Sigmoid colon (tissue), 4 donors: ENCODE data around the gene ZNF219.

Experiments used
- POLR2A ChIP-seq, 2 donors: fragments of 450-650 bp; IDR thresholded peaks; one replicate each; pipeline ENCODE4 v1.6.1; 2016; ENCODE audit warnings: antibody characterized with exemption in 2 of 2, mild to moderate bottlenecking in 2 of 2, moderate library complexity in 2 of 2
- POLR2AphosphoS5 ChIP-seq, 4 donors: sonication (generic); formaldehyde crosslinking; IDR thresholded peaks; one replicate each; pipeline ENCODE4 v1.6.1; 2017; ENCODE audit warnings: antibody characterized with exemption in 4 of 4
- TF ChIP-seq, protein P1 (sequence below), 4 experiments: fragments of 450-650 bp in 3 of 4; fragments of 200-600 bp in 1 of 4; IDR thresholded peaks; one replicate each; pipeline ENCODE4 v1.5.1; 2016 to 2019; ENCODE audit warnings: antibody characterized with exemption in 4 of 4, mild to moderate bottlenecking in 3 of 4, moderate library complexity in 2 of 4

DNA sequence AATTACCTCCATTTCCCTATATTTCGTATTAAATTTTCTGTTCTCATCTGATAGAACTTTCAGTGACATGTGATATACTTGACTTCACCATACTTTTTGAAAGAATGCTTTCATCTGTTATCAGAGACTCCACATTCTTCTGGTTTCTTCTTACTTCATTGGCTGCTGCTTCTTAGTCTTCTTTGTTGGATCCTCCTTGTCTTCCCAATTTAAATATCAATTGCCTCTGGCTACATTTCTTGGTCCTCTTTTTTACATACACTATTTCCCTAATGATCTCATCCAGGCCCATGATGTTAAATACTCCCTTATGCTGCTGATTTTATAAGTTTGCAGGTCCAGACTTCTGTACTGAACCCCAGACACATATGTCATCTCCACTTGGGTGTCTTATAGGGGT is 35.4 kb upstream of the ZNF219 start:
- TF ChIP-seq POLR2A (IDR thresholded peaks at IDR 0.05) (no peak), POLR2AphosphoS5 (IDR thresholded peaks at IDR 0.05) (no peak)
- TF ChIP-seq, protein P1, sequence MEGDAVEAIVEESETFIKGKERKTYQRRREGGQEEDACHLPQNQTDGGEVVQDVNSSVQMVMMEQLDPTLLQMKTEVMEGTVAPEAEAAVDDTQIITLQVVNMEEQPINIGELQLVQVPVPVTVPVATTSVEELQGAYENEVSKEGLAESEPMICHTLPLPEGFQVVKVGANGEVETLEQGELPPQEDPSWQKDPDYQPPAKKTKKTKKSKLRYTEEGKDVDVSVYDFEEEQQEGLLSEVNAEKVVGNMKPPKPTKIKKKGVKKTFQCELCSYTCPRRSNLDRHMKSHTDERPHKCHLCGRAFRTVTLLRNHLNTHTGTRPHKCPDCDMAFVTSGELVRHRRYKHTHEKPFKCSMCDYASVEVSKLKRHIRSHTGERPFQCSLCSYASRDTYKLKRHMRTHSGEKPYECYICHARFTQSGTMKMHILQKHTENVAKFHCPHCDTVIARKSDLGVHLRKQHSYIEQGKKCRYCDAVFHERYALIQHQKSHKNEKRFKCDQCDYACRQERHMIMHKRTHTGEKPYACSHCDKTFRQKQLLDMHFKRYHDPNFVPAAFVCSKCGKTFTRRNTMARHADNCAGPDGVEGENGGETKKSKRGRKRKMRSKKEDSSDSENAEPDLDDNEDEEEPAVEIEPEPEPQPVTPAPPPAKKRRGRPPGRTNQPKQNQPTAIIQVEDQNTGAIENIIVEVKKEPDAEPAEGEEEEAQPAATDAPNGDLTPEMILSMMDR (IDR thresholded peaks at IDR 0.05), result no peak
